SK-N-SH (cell line): ENCODE data around the gene PCDHA7.
"Not testable (repeated sequence)": the region's sequence is repeated elsewhere in the genome, so short reads cannot be mapped to it uniquely, and the experiment has no call there.

Source experiments
- CHD2 ChIP-seq: fragments of 150-350 bp; IDR thresholded peaks from 2 replicates; pipeline ENCODE4 v1.6.1; 2018; ENCODE audit warnings: low read length; ENCODE audit not compliant: partially characterized antibody
- CTCF ChIP-seq: fragments of 200-600 bp; sonication (generic); IDR thresholded peaks from 2 replicates; pipeline ENCODE4 v1.6.1; 2017; ENCODE audit warnings: antibody characterized with exemption, mild to moderate bottlenecking, moderate library complexity
- MEF2A ChIP-seq: IDR thresholded peaks from 2 replicates; pipeline ENCODE4 v1.4.0; 2012; ENCODE audit warnings: low read depth, borderline replicate concordance
- POLR2AphosphoS5 ChIP-seq: IDR thresholded peaks from 2 replicates; pipeline ENCODE4 v1.6.1; 2012; ENCODE audit warnings: low read depth, low read length
- RAD21 ChIP-seq: IDR thresholded peaks from 2 replicates; pipeline ENCODE4 v1.6.1; 2012; ENCODE audit warnings: mild to moderate bottlenecking, low read length
- TF ChIP-seq, protein P1 (sequence below): IDR thresholded peaks from 2 replicates; pipeline ENCODE4 v1.6.1; 2012; ENCODE audit warnings: mild to moderate bottlenecking, low read depth, low read length, moderate library complexity

DNA sequence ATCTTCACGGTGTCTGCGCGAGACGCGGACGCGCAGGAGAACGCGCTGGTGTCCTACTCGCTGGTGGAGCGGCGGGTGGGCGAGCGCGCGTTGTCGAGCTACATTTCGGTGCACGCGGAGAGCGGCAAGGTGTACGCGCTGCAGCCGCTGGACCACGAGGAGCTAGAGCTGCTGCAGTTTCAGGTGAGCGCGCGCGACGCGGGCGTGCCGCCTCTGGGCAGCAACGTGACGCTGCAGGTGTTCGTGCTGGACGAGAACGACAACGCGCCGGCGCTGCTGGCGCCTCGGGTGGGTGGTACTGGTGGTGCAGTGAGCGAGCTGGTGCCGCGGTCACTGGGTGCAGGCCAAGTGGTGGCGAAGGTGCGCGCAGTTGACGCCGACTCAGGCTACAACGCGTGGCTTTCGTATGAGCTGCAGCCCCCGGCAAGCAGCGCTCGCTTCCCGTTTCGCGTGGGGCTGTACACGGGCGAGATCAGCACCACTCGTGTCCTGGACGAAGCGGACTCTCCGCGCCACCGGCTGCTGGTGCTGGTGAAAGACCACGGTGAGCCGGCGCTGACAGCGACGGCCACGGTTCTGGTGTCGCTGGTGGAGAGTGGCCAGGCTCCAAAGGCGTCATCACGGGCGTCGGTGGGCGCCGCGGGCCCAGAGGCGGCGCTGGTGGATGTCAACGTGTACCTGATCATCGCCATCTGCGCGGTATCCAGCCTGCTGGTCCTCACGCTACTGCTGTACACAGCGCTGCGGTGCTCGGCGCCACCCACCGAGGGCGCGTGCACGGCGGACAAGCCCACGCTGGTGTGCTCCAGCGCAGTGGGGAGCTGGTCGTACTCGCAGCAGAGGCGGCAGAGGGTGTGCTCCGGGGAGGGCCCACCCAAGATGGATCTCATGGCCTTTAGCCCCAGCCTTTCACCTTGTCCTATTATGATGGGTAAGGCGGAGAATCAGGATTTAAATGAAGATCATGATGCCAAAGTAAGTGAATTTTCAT lies 4.3 kb upstream of the PCDHA7 start:
- not testable (repeated sequence) for TF ChIP-seq CTCF, RAD21, CHD2, POLR2AphosphoS5, MEF2A
- TF ChIP-seq, protein P1, sequence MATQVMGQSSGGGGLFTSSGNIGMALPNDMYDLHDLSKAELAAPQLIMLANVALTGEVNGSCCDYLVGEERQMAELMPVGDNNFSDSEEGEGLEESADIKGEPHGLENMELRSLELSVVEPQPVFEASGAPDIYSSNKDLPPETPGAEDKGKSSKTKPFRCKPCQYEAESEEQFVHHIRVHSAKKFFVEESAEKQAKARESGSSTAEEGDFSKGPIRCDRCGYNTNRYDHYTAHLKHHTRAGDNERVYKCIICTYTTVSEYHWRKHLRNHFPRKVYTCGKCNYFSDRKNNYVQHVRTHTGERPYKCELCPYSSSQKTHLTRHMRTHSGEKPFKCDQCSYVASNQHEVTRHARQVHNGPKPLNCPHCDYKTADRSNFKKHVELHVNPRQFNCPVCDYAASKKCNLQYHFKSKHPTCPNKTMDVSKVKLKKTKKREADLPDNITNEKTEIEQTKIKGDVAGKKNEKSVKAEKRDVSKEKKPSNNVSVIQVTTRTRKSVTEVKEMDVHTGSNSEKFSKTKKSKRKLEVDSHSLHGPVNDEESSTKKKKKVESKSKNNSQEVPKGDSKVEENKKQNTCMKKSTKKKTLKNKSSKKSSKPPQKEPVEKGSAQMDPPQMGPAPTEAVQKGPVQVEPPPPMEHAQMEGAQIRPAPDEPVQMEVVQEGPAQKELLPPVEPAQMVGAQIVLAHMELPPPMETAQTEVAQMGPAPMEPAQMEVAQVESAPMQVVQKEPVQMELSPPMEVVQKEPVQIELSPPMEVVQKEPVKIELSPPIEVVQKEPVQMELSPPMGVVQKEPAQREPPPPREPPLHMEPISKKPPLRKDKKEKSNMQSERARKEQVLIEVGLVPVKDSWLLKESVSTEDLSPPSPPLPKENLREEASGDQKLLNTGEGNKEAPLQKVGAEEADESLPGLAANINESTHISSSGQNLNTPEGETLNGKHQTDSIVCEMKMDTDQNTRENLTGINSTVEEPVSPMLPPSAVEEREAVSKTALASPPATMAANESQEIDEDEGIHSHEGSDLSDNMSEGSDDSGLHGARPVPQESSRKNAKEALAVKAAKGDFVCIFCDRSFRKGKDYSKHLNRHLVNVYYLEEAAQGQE: not testable (repeated sequence)
